ENCODE data around the gene STXBP2.
"Not testable (repeated sequence)": the region's sequence is repeated elsewhere in the genome, so short reads cannot be mapped to it uniquely, and the experiment has no call there.

Gene STXBP2

DNA sequence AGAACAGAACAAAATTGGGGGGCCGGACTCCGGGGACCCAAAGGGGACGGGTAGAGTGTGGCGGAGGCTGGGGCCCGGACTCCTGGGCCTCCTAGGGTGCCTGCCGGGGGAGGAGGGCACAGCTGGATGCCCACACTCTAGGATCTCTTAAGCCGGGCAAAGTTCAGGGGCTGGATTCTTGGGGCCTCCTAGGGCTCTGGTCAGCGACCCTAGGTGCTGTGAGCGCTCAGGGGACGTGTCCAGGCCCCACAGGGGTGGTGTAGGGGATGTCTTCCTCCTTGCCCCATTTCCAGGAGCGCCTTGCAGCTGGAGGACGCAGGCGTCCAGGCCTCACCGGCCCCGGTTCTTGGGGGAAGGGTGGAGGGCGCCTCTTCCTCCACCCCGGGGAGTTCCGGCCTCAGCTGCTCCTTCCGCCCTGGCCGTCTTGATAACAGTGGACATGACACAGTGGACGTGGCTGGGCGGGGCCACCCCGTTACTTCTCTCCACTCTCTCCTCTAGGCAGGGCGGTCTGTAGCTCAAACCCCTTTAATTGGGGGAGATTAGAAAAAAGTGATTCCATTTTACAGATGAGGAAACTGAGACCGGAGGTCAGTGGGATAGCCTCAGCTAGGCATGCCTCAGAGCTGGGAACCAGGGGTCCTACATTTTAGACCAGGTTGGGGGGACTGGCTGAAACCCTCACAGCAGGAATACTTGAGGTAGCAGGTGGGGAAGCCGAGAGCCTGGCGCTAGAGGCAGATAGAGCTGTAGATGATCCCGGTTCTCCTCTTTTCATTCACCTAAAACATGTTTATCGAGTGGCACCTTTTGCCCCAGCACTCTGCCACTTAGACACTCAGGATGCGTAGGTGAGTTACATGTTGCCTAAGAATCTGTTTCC, 705 bp downstream of the STXBP2 start:
- Histone ChIP-seq H3K9me3 (ENCODE audit: control insufficient read depth, insufficient read depth, low read depth, low read length) (no peaks in the 10 kb centered on the region; the same call in 1 of the 2 replicates), H3K4me3 (ENCODE audit: low read depth, low read length) (peak overlapping the region; percentile 72), H3K9ac (ENCODE audit: low read length) (peak overlapping the region; percentile 27), H3K4me1 (ENCODE audit: control insufficient read depth, insufficient read depth, low read length) (peaks cover 5% of the 10 kb centered on the region), H3K27me3 (ENCODE audit: control insufficient read depth, insufficient read depth, low read length) (peaks cover 27% of the 10 kb centered on the region), H3K36me3 (ENCODE audit: control insufficient read depth, insufficient read depth, low read length) (peaks cover 13% of the 10 kb centered on the region), H3K27ac (ENCODE audit: low read depth, low read length) (0 out of 2 replicates have a peak overlapping the region, but pooled peaks have one; percentile 13)

DNA sequence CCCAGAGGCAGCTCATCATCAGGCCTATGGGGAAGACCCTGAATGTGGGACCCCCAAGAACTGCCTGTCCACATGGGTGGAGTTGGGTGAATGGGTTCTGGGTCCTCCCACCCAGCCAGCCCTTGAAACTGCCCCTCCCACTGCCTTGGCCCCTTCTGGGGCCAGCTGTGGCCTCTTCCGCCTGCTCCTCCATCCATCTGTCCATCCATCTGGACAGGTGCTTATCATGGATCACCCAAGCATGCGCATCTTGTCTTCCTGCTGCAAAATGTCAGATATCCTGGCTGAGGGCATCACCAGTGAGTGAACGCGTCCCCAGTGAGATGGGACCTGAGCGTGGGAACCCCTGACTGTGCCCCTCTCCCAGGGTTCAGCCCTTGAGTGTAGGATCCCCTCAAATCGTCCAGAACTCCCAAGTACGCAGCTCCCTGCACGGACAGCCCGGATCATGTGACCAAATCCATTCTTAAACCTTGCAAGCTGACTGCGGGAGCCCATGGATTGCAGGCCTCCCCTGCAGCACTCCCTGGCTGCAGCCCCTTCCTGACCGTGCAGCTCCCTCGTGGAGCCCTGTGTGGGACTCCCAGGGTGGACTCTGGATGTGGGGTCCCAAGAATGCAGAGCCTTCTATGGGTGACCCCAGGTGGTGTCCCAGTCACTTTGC, 2.0 kb downstream of the STXBP2 start:
- Histone ChIP-seq H3K4me1 (ENCODE audit: control insufficient read depth, insufficient read depth, low read length) (peaks cover 5% of the 10 kb centered on the region), H3K9me3 (ENCODE audit: control insufficient read depth, insufficient read depth, low read depth, low read length) (no peaks in the 10 kb centered on the region; the same call in 1 of the 2 replicates), H3K27ac (ENCODE audit: low read depth, low read length) (no peak overlapping the region), H3K4me3 (ENCODE audit: low read depth, low read length) (no peak overlapping the region), H3K36me3 (ENCODE audit: control insufficient read depth, insufficient read depth, low read length) (peaks cover 11% of the 10 kb centered on the region), H3K9ac (ENCODE audit: low read length) (no peak overlapping the region), H3K27me3 (ENCODE audit: control insufficient read depth, insufficient read depth, low read length) (peaks cover 22% of the 10 kb centered on the region)

- no peak overlapping the region for H3K9ac ChIP-seq (ENCODE audit: low read length)
- no peaks in the 10 kb centered on the region; the same call in 1 of the 2 replicates for H3K9me3 ChIP-seq (ENCODE audit: control insufficient read depth, insufficient read depth, low read depth, low read length)
- H3K4me1 ChIP-seq (ENCODE audit: control insufficient read depth, insufficient read depth, low read length): peaks cover 5% of the 10 kb centered on the region
- H3K27ac ChIP-seq (ENCODE audit: low read depth, low read length): no peak overlapping the region
- H3K4me3 ChIP-seq (ENCODE audit: low read depth, low read length): no peak overlapping the region
- H3K27me3 ChIP-seq (ENCODE audit: control insufficient read depth, insufficient read depth, low read length): peaks cover 18% of the 10 kb centered on the region
- H3K36me3 ChIP-seq (ENCODE audit: control insufficient read depth, insufficient read depth, low read length): peaks cover 17% of the 10 kb centered on the region
Measured at GRCh38 chr19:7639863-7640348, 3.0 kb downstream of the STXBP2 start.

DNA sequence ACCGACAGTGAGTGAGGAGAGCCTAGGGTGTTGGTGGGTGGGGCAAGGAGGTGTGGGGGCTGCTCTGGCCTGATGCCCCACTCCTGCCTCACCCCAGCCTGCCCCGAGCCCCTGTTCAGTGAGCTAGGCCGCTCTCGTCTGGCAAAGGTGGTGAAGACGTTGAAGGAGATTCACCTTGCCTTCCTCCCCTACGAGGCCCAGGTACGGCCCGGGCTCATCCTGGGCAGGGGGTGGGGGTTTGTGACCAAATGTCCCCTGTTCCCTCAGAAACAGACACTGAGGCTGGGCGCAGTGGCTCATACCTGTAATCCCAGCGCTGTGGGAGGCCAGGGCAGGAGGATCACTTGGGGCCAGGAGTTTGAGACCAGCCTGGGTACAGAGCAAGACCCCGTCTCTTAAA, 3.9 kb downstream of the STXBP2 start:
- H3K27ac ChIP-seq (ENCODE audit: low read depth, low read length): no peak overlapping the region
- H3K4me3 ChIP-seq (ENCODE audit: low read depth, low read length): no peak overlapping the region
- peaks cover 5% of the 10 kb centered on the region for H3K4me1 ChIP-seq (ENCODE audit: control insufficient read depth, insufficient read depth, low read length)
- peaks cover 9% of the 10 kb centered on the region for H3K27me3 ChIP-seq (ENCODE audit: control insufficient read depth, insufficient read depth, low read length)
- H3K9me3 ChIP-seq (ENCODE audit: control insufficient read depth, insufficient read depth, low read depth, low read length): no peaks in the 10 kb centered on the region; the same call in 1 of the 2 replicates
- no peak overlapping the region for H3K9ac ChIP-seq (ENCODE audit: low read length)
- peaks cover 17% of the 10 kb centered on the region for H3K36me3 ChIP-seq (ENCODE audit: control insufficient read depth, insufficient read depth, low read length)

GRCh38 chr19:7641290-7642276, 4.7 kb downstream of the STXBP2 start:
- peaks cover 1% of the 10 kb centered on the region for H3K4me1 ChIP-seq (ENCODE audit: control insufficient read depth, insufficient read depth, low read length)
- H3K9me3 ChIP-seq (ENCODE audit: control insufficient read depth, insufficient read depth, low read depth, low read length): no peaks in the 10 kb centered on the region; the same call in 1 of the 2 replicates

GRCh38 chr19:7642295-7643030, 5.6 kb downstream of the STXBP2 start:
- H3K4me1 ChIP-seq (ENCODE audit: control insufficient read depth, insufficient read depth, low read length): no peaks in the 10 kb centered on the region; the same call in 1 of the 2 replicates
- H3K4me3 ChIP-seq (ENCODE audit: low read depth, low read length): no peak overlapping the region
- no peaks in the 10 kb centered on the region for H3K27me3 ChIP-seq (ENCODE audit: control insufficient read depth, insufficient read depth, low read length)
- peaks cover 24% of the 10 kb centered on the region for H3K36me3 ChIP-seq (ENCODE audit: control insufficient read depth, insufficient read depth, low read length)
- H3K9ac ChIP-seq (ENCODE audit: low read length): no peak overlapping the region
- H3K9me3 ChIP-seq (ENCODE audit: control insufficient read depth, insufficient read depth, low read depth, low read length): no peaks in the 10 kb centered on the region; the same call in 1 of the 2 replicates
- H3K27ac ChIP-seq (ENCODE audit: low read depth, low read length): no peak overlapping the region

More at GRCh38 chr19:7641290-7642276, 4.7 kb downstream of the STXBP2 start:
- H3K9ac ChIP-seq (ENCODE audit: low read length): no peak overlapping the region
- peaks cover 2% of the 10 kb centered on the region for H3K27me3 ChIP-seq (ENCODE audit: control insufficient read depth, insufficient read depth, low read length)
- H3K4me3 ChIP-seq (ENCODE audit: low read depth, low read length): no peak overlapping the region
- H3K36me3 ChIP-seq (ENCODE audit: control insufficient read depth, insufficient read depth, low read length): peaks cover 21% of the 10 kb centered on the region
- H3K27ac ChIP-seq (ENCODE audit: low read depth, low read length): no peak overlapping the region

DNA sequence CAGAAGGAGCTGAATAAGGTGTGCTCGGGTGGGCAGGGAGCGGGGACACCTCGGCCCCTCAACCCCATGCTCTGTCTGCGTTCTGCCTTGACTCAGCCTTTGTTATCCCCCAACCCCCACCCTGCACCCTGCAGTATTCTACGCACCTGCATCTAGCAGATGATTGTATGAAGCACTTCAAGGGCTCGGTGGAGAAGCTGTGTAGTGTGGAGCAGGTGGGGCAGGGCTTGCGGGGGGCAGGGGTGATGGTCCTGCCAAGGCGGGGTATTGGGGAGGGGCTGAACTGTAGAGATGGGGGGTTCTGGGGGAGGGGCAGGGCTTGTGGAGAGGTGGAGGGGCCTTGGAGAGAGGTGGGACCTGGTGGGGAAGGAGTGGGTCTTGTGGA, 6.1 kb downstream of the STXBP2 start:
- Histone ChIP-seq H3K4me3 (ENCODE audit: low read depth, low read length) (no peak overlapping the region), H3K27ac (ENCODE audit: low read depth, low read length) (no peak overlapping the region), H3K36me3 (ENCODE audit: control insufficient read depth, insufficient read depth, low read length) (peaks cover 24% of the 10 kb centered on the region), H3K9ac (ENCODE audit: low read length) (no peak overlapping the region), H3K27me3 (ENCODE audit: control insufficient read depth, insufficient read depth, low read length) (no peaks in the 10 kb centered on the region), H3K4me1 (ENCODE audit: control insufficient read depth, insufficient read depth, low read length) (no peaks in the 10 kb centered on the region), H3K9me3 (ENCODE audit: control insufficient read depth, insufficient read depth, low read depth, low read length) (no peaks in the 10 kb centered on the region; the same call in 1 of the 2 replicates)

DNA sequence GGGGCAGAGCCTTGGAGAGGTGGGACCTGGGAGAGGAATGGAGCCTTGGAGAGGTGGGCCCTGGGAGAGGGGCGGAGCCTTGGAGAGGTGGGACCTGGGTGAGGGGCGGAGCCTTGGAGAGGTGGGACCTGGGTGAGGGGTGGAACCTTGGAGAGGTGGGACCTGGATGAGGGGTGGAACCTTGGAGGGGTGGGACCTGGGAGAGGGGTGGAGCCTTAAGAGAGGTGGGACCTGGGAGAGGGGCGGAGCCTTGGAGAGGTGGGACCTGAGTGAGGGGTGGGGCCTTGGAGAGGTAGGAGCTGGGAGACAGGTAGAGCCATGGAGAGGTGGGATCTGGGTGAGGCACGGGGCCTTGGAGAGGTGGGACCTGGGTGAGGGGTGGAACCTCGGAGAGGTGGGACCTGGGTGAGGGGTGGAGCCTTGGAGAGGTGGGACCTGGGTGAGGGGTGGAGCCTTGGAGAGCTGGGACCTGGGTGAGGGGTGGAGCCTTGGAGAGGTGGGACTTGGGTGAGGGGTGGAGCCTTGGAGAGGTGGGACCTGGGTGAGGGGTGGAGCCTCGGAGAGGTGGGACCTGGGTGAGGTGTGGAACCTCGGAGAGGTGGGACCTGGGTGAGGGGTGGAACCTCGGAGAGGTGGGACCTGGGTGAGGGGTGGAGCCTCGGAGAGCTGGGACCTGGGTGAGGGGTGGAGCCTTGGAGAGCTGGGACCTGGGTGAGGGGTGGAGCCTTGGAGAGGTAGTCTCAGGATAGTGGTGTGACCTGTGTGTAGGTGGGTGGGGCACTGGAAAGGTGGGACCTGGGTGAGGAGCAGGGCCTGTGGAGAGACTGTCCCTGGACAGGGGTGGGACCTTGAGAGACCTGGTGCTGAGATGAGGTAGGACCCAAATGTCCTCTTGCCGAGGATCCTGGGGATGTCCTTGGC, 7.0 kb downstream of the STXBP2 start:
- H3K9ac ChIP-seq (ENCODE audit: low read length); H3K27ac ChIP-seq (ENCODE audit: low read depth, low read length); H3K27me3 ChIP-seq (ENCODE audit: control insufficient read depth, insufficient read depth, low read length); H3K4me1 ChIP-seq (ENCODE audit: control insufficient read depth, insufficient read depth, low read length); H3K9me3 ChIP-seq (ENCODE audit: control insufficient read depth, insufficient read depth, low read depth, low read length); H3K4me3 ChIP-seq (ENCODE audit: low read depth, low read length): not testable (repeated sequence)
- H3K36me3 ChIP-seq (ENCODE audit: control insufficient read depth, insufficient read depth, low read length): peaks cover 24% of the 10 kb centered on the region

GRCh38 chr19:7644550-7644877, 7.6 kb downstream of the STXBP2 start:
- Histone ChIP-seq H3K27ac (ENCODE audit: low read depth, low read length) (no peak overlapping the region), H3K9ac (ENCODE audit: low read length) (no peak overlapping the region), H3K4me1 (ENCODE audit: control insufficient read depth, insufficient read depth, low read length) (no peaks in the 10 kb centered on the region), H3K4me3 (ENCODE audit: low read depth, low read length) (no peak overlapping the region), H3K9me3 (ENCODE audit: control insufficient read depth, insufficient read depth, low read depth, low read length) (no peaks in the 10 kb centered on the region; the same call in 1 of the 2 replicates), H3K36me3 (ENCODE audit: control insufficient read depth, insufficient read depth, low read length) (peaks cover 24% of the 10 kb centered on the region), H3K27me3 (ENCODE audit: control insufficient read depth, insufficient read depth, low read length) (no peaks in the 10 kb centered on the region)
